HT-29 (cell line): ENCODE data around the gene VWA8. TPM values are rescaled to one million over a fixed set of nuclear protein-coding genes. Genes with fewer than 3 reads are reported as not detected.

Experiments
- DNase-seq: peaks from one replicate; pipeline ENCODE4 v3.0.0-alpha.2; 2015; ENCODE audit warnings: low spot score
- total RNA-seq: library from RNA; depleted of rRNA; stranded (reverse); fragments of >200 nt; shearing (Covaris generic); gene quantifications from 2 replicates; pipeline ENCODE4 v1.2.3, GENCODE V29; 2014

VWA8 gene
- total RNA-seq, 1 experiment from 2014 or later = 17.2 TPM

- DNase-seq = no peak
Observed at GRCh38 chr13:41802684-41803444, 158.0 kb downstream of the VWA8 start.

GRCh38 chr13:41802043-41802683, 158.7 kb downstream of the VWA8 start:
- no peak for DNase-seq

GRCh38 chr13:41791056-41791455, 169.9 kb downstream of the VWA8 start:
- DNase-seq = no peak

GRCh38 chr13:41788552-41788951, 172.4 kb downstream of the VWA8 start:
- no peak for DNase-seq

- DNase-seq = no peak
Observed at GRCh38 chr13:41785402-41786172, 175.3 kb downstream of the VWA8 start.

GRCh38 chr13:41782086-41782485, 178.8 kb downstream of the VWA8 start:
- DNase-seq = no peak

- DNase-seq = no peak
Observed at GRCh38 chr13:41780715-41781706, 179.9 kb downstream of the VWA8 start.

GRCh38 chr13:41775251-41775650, 185.7 kb downstream of the VWA8 start:
- no peak for DNase-seq

- DNase-seq = no peak
Observed at GRCh38 chr13:41774605-41775218, 186.2 kb downstream of the VWA8 start.

GRCh38 chr13:41767801-41768200, 193.1 kb downstream of the VWA8 start:
- DNase-seq = no peak

GRCh38 chr13:41766439-41766838, 194.5 kb downstream of the VWA8 start:
- no peak for DNase-seq

GRCh38 chr13:41765813-41766212, 195.1 kb downstream of the VWA8 start:
- no peak for DNase-seq

GRCh38 chr13:41765020-41765419, 195.9 kb downstream of the VWA8 start:
- no peak for DNase-seq

GRCh38 chr13:41764558-41764957, 196.4 kb downstream of the VWA8 start:
- DNase-seq = no peak

GRCh38 chr13:41763782-41764181, 197.1 kb downstream of the VWA8 start:
- no peak for DNase-seq

GRCh38 chr13:41762796-41763195, 198.1 kb downstream of the VWA8 start:
- DNase-seq = no peak

- no peak for DNase-seq
Observed at GRCh38 chr13:41756198-41756880, 204.6 kb downstream of the VWA8 start.

- DNase-seq = no peak
Observed at GRCh38 chr13:41751734-41752445, 209.0 kb downstream of the VWA8 start.

- no peak for DNase-seq
Observed at GRCh38 chr13:41751277-41751676, 209.6 kb downstream of the VWA8 start.

- DNase-seq = peak; percentile 22
Observed at GRCh38 chr13:41746259-41746658, 214.7 kb downstream of the VWA8 start.
